ENCODE results near the gene TPCN1. TPM values are rescaled to one million over a fixed set of nuclear protein-coding genes. Genes with fewer than 3 reads are reported as not detected.

Gene TPCN1
- total RNA-seq, 4 donors from 2014 or later, result 16.5 to 38.4 (median 28.8) TPM

GRCh38 chr12:113191227-113191626 lies 30.0 kb upstream of the TPCN1 start:
- TF ChIP-seq CTCF (IDR thresholded peaks at IDR 0.05), result no peak
- TF ChIP-seq POLR2A (IDR thresholded peaks at IDR 0.05), result no peak
- no peak for DNase-seq (ENCODE audit: low spot score in 2 of 2)
- intact Hi-C loops (cut with DNase I; ENCODE audit: low total_unique reads), result loop anchor here (10.0 kb wide), 1 partner anchor 144 kb away; the partner anchor contains the start of gene SLC8B1
- 81 to 84% methylated on average over 19 of the region's 19 CpGs for WGBS, 2 donors
- no peak overlapping the region for H3K4me3 ChIP-seq (ENCODE audit: low read depth, poor library complexity, severe bottlenecking)

- H3K4me3 ChIP-seq (ENCODE audit: low read depth, poor library complexity, severe bottlenecking), result no peak overlapping the region
- no peak for DNase-seq (ENCODE audit: low spot score in 2 of 2)
- intact Hi-C loops (cut with DNase I; ENCODE audit: low total_unique reads), result loop anchor here (10.0 kb wide), 1 partner anchor 140 kb away; the partner anchor contains the start of gene SLC8B1
- TF ChIP-seq CTCF (IDR thresholded peaks at IDR 0.05), result no peak
- no peak for TF ChIP-seq POLR2A (IDR thresholded peaks at IDR 0.05)
- 80 to 85% methylated on average over 3 to 4 of the region's 4 CpGs for WGBS, 2 donors
These were observed 26.3 kb upstream of the TPCN1 start for GRCh38 chr12:113194971-113195391.

- DNase-seq (ENCODE audit: low spot score in 2 of 2), result no peak
- TF ChIP-seq CTCF (IDR thresholded peaks at IDR 0.05), result no peak
- TF ChIP-seq POLR2A (IDR thresholded peaks at IDR 0.05), result no peak
- intact Hi-C loops (cut with DNase I; ENCODE audit: low total_unique reads), result loop anchor here (10.0 kb wide), 1 partner anchor 139 kb away; the partner anchor contains the start of gene SLC8B1
- no peak overlapping the region for H3K4me3 ChIP-seq (ENCODE audit: low read depth, poor library complexity, severe bottlenecking)
- 97% methylated on average over 13 of the region's 13 CpGs for WGBS, 2 donors
These were observed 25.7 kb upstream of the TPCN1 start for GRCh38 chr12:113195598-113195997.

- no peak overlapping the region for H3K4me3 ChIP-seq (ENCODE audit: low read depth, poor library complexity, severe bottlenecking)
- intact Hi-C loops (cut with DNase I; ENCODE audit: low total_unique reads), result loop anchor here (10.0 kb wide), 1 partner anchor 138 kb away; the partner anchor contains the start of gene SLC8B1
- 59 to 62% methylated on average over 3 to 7 of the region's 7 CpGs for WGBS, 2 donors
- TF ChIP-seq CTCF (IDR thresholded peaks at IDR 0.05), result no peak
- TF ChIP-seq POLR2A (IDR thresholded peaks at IDR 0.05), result no peak
- DNase-seq (ENCODE audit: low spot score in 2 of 2), result no peak
These were observed 24.7 kb upstream of the TPCN1 start for GRCh38 chr12:113196582-113196981.

GRCh38 chr12:113196990-113197389 lies 24.3 kb upstream of the TPCN1 start:
- no peak overlapping the region for H3K4me3 ChIP-seq (ENCODE audit: low read depth, poor library complexity, severe bottlenecking)
- DNase-seq (ENCODE audit: low spot score in 2 of 2), result peak; percentile 78 to 93
- WGBS, 2 donors, result 22 to 23% methylated on average over 4 of the region's 4 CpGs
- TF ChIP-seq POLR2A (IDR thresholded peaks at IDR 0.05) (no peak), CTCF (IDR thresholded peaks at IDR 0.05) (no peak)
- intact Hi-C loops (cut with DNase I; ENCODE audit: low total_unique reads), result loop anchor here (10.0 kb wide), 1 partner anchor 138 kb away; the partner anchor contains the start of gene SLC8B1
